Measurements from ENCODE around the gene TBCD.

DNA sequence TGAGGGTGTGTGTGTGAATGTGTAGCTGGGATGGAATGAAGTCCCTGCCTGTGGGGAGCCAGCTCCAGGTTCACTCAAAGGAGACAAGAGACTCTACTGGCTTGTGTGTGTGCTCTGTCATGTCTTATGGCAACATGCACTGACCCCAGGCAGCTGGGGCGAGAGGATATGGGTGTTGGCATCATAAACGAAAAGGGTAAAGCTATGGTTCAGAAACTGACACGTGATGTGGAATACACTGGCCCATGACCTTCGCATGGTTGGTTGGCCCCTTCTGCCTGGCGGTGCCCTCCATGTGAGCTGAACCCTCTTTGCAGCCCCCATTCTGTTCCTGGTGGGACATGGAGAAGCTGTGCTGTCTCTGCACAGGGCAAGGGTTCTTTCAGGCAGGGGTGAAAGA is 66.1 kb downstream of the TBCD start:
- TF ChIP-seq CTCF (conservative IDR thresholded peaks at IDR 0.05; ENCODE audit: low read length) (no peak), EZH2phosphoT487 (IDR thresholded peaks at IDR 0.05; ENCODE audit: borderline replicate concordance, low read depth, low read length) (no peak)

Measured in OCI-LY7 (cell line).